ENCODE data around the gene SLC17A9.

The SLC17A9 gene

DNA sequence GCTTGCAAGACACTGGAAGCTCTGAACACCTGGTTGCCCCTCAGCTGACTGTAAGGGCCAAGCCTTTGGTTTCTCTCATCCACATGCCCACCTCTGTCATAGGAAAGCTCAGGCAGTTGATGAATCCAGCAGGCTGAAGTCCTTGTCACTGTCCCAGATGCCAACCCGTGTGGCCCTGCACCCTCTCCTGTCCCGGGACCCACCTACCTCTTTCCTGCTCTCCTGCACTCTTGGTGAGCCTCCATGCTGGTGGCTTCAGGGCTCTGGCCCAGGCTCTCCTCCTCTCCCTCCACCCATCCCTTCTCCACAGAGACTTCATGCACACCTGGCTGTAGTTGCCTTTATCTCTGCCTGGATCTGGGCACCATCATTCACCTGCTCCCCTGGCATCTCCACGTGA lies 18.5 kb upstream of the SLC17A9 start:
- DNase-seq, result no peak
- in situ Hi-C loops (cut with HindIII; ENCODE audit: low pct_ligation_motif_present, low pct_unique_long_range_greater_than_20kb, low sequenced_read_pairs), result no loop called here

DNA sequence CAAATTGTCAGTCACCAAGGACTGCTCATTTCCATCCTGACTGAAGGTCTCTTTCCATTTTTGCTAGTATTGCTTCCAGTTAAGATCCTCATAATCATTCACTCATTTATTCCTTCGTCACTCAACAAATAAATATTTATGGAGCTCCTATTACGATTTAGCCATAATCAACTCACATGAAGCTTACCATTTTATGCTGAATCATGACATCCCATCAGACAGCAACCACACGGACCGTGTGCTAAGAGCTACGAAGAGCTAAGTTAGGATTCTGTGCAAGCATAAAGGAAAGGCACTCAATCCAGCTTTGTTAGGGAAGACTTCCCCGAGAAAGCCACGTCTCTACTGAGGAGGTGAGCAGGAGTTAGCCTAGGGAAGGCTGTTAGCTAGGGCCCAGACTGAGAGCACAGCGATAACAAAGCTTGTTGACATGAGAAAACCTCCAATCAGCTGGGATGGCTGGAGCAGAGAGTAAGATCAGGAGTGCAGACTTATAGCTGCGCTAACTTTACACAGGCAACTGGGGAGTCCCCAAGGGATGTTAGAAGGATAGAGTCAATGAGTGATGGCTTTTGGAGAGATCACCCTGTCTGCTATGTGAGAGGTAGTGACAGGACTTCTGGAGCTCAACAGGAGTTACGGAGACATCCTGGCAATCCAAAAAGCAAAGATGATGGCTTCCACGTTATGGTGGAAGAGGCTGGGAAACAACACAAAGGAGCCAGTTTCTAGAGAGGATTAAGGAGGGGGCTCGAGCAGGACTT lies 17.1 kb upstream of the SLC17A9 start:
- DNase-seq, result no peak
- in situ Hi-C loops (cut with HindIII; ENCODE audit: low pct_ligation_motif_present, low pct_unique_long_range_greater_than_20kb, low sequenced_read_pairs), result no loop called here

DNA sequence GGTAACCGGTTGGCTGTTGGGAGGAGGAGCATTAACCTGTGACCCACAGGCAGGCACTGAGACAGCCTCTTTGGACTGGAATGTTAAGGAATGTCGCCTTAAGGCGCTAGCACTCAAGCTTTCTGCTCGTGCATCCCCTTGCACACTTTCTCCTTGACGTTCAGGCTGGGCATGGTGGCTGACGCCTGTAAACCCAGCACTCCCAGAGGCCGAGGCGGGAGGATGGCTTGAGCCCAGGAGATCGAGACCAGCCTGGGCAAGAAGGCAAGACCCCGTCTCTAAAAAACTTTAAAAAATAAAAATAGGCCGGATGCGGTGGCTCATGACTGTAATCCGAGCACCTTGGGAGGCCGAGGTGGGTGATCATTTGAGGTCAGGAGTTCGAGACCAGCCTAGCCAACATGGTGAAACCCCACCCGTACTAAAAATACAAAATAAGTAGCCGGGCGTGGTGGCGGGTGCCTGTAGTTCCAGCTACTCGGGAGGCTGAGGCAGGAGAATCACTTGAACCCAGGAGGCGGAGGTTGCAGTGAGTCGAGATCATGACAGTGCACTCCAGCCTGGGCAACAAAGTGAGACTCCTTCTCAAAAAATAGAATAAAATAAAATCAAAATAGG lies 16.4 kb upstream of the SLC17A9 start:
- in situ Hi-C loops (cut with HindIII; ENCODE audit: low pct_ligation_motif_present, low pct_unique_long_range_greater_than_20kb, low sequenced_read_pairs), result no loop called here
- DNase-seq, result no peak

DNA sequence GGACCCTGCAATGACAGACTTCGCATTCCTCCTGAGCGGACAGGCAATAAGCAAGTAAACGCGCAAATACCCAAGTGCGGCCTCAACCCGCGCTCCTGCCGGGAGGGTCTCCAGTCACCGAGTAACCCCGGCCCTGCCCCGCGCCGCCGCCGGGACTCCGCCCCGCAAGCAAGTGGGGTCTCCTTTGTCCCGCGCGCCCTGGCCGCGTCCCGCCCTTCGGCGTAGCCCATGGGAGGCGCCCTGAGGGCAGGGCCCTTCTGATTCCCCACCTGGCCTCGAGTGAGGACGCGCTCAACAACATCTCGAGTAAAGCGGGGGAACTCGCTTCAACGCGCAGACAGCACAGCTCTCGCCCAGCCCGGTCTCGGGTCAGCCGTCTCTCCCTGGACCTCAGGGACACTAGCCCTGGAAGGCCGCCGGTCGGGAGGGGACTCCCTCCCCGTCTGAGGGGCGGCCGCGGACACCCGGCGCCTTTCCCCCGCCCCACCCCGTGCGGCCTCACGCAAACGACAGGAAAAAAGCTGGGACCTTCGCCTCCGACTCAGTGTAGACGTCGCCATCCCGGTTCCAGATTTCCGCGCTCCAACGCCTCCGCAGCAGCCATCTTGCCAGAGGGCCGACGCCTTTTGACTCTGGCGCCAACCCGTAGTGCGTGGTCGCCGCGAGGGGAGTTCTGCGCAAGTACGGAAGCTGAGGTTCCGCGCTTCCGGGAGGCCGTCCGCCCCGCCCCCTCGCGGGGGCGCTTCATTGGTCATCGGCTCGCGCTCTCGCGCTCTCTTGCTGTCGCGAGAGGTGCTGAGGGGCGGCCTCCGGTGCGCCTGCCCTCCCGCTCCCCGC lies 15.0 kb upstream of the SLC17A9 start:
- in situ Hi-C loops (cut with HindIII; ENCODE audit: low pct_ligation_motif_present, low pct_unique_long_range_greater_than_20kb, low sequenced_read_pairs), result no loop called here
- peak; percentile 93 for DNase-seq

DNA sequence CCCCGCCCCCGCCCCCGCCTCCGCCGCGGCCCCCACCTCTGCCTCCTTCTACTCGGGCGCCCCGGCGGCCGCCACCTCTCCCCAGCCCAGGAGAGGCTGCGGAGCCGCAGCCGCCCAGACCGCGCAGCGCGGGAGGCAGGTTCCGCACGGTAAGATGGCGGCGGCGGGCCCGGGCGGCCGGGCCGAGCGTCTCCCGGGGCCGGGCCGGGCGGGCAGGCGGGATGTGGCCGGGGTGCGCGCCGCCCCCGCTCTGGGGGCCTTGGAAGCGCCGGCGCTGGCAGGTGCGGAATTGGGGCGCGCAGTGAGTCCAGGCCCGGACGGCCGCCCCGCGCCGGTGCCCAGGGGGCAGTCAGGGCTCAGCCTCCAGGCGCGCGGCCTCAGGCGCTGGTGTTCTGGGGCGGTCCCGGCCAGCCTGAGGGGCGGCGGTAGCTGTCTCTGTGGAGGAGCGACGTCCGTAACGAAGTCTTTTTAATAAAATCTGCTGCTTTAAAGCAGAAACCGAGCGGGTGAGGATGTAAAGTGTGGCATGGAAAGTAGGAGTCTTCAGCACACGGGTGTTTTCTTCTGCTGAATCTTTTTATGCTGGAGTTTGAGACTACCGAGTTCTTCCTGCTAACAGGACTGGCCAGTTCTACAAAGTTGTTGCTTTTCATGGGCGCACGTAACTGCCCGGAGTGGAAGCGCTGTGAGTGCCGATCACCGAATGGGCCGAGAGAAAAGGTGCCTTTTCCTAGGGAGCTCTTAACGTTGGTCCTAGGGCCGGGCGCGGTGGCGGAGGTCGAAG lies 14.2 kb upstream of the SLC17A9 start, which contains the start of gene GID8:
GID8 (plus strand) TSS at position 43 of the 784 bp plus-strand sequence. CDS start 3,356 bp downstream, outside the sequence.
- DNase-seq, result peak; percentile 49
- in situ Hi-C loops (cut with HindIII; ENCODE audit: low pct_ligation_motif_present, low pct_unique_long_range_greater_than_20kb, low sequenced_read_pairs), result no loop called here

DNA sequence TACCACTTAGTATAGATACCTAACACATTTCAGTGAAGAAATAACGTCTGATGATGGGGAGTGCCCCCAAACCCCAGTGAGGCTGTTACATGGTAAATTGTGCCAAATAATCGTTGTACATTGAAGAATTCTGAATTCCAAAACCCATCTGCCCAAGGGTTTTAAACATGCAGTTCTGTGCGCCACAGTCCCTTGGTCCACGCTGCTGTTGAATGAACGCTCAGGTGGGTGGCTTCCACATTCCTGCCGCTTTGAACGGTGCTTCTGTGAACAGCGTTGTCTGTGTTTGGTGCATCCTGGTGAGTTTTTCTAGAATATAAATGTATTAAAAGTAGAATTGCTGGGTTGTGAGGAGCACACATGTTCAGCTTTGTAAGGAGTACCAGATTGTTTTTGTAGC lies 11.6 kb upstream of the SLC17A9 start:
- in situ Hi-C loops (cut with HindIII; ENCODE audit: low pct_ligation_motif_present, low pct_unique_long_range_greater_than_20kb, low sequenced_read_pairs), result no loop called here
- no peak for DNase-seq

DNA sequence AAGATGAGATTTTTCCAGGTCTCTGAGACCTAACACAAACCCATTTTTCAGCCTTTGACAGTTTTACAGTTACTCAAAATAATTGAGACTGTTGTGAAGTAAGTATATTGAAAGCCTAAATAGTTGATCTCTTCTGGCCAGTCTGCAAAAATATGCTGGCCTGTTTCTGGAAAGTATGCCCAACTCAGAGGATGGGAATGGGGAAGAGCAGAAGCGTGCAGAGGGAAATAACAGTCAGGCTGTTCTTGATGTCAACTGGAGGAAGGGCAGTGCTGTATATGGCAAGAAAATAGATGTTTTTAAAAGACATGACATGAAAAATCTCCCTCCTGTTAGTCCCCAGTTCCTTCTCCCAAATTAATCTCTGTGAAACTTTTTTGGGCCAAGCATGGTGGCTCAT lies 10.7 kb upstream of the SLC17A9 start:
- in situ Hi-C loops (cut with HindIII; ENCODE audit: low pct_ligation_motif_present, low pct_unique_long_range_greater_than_20kb, low sequenced_read_pairs), result no loop called here
- DNase-seq, result no peak

DNA sequence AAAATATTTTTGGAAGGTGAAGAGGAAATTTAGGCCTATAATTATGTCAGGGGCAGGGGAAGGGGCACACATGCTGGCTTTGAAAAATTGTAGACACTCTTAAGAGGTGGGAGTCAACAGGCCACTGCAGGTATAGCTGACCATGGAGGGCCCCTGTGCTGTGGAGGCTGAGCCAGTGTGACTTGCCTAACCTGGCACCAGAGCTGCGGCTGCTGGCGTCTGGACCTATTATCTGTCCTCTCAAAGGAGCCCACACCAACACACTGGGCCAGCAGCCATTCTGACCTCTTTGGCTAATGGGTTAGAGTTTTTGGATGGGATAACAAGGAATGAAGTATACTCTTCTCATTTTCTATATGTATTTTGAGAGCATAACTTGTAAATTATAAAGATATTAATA lies 10.1 kb upstream of the SLC17A9 start:
- DNase-seq, result no peak
- in situ Hi-C loops (cut with HindIII; ENCODE audit: low pct_ligation_motif_present, low pct_unique_long_range_greater_than_20kb, low sequenced_read_pairs), result no loop called here

DNA sequence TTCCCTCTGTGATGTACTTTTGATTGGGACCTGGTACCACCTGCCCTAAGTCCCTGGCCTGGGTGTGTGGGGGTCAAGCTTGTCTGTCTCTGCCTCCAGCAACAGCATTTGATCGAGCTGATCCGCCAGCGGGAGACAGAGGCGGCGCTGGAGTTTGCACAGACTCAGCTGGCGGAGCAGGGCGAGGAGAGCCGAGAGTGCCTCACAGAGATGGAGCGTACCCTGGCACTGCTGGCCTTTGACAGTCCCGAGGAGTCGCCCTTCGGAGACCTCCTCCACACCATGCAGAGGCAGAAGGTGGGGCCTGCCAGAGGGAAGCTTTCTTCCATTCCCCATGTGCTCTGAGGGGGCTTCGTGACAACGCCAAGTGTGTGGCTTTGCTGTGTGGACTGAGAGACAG lies 9.1 kb upstream of the SLC17A9 start:
- no peak for DNase-seq
- in situ Hi-C loops (cut with HindIII; ENCODE audit: low pct_ligation_motif_present, low pct_unique_long_range_greater_than_20kb, low sequenced_read_pairs), result no loop called here

DNA sequence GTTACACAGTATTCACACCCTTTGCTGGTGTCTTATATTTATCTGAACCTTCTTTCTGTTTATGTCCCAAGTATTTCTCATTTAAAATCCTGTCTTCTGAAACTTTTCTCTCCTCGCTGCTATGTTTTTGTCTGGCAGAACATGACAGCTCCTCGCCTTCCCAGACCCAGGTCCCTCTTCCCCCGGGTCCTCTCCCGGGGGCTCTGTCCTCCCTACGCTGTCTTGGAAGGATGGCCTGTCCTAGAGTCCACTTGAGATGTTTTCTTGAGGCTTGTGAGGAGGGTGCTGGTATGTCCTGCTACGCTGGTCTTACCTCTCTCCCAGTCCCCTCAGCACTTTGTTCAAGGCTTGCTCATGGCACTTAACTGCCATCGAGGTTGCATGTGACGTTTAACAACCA lies 8.3 kb upstream of the SLC17A9 start:
- DNase-seq, result no peak
- in situ Hi-C loops (cut with HindIII; ENCODE audit: low pct_ligation_motif_present, low pct_unique_long_range_greater_than_20kb, low sequenced_read_pairs), result no loop called here

DNA sequence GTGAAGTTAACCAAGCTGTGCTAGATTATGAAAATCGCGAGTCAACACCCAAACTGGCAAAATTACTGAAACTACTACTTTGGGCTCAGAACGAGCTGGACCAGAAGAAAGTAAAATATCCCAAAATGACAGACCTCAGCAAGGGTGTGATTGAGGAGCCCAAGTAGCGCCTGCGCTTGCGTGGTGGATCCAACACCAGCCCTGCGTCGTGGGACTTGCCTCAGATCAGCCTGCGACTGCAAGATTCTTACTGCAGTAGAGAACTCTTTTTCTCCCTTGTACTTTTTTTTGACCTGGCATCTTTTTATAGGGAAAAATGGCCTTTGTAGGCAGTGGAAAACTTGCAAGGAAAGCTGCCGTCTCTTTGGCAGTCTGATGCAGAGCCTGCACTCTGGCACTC lies 7.8 kb upstream of the SLC17A9 start:
- DNase-seq, result no peak
- in situ Hi-C loops (cut with HindIII; ENCODE audit: low pct_ligation_motif_present, low pct_unique_long_range_greater_than_20kb, low sequenced_read_pairs), result no loop called here

DNA sequence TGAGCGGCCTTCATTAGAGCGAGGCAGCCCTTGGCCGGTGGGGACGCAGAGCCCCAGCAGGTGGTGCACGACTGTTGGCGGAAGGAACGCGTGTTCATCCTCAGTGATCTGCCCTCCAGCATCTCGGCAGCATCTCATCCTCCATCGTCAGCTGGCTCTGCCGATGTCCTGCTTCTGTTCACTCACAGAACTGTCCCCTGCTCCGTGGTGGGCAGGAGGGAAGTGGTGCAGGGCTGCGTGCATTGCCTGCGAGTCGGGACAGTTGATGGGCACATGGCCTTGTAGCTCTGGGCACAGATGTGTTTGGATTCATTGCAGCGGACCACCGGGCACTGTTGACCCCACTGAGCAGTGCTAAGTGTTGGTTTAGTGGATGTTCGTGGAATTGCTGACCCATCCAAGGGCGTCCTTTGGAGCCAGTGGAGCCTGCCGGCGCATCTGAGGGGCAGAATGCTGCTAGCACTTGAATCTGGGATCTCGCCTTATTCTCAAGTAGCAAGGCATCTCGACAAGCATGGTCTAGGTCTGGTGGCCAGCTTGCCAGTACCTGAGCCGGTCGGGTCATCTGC lies 6.7 kb upstream of the SLC17A9 start:
- DNase-seq, result no peak
- in situ Hi-C loops (cut with HindIII; ENCODE audit: low pct_ligation_motif_present, low pct_unique_long_range_greater_than_20kb, low sequenced_read_pairs), result no loop called here

DNA sequence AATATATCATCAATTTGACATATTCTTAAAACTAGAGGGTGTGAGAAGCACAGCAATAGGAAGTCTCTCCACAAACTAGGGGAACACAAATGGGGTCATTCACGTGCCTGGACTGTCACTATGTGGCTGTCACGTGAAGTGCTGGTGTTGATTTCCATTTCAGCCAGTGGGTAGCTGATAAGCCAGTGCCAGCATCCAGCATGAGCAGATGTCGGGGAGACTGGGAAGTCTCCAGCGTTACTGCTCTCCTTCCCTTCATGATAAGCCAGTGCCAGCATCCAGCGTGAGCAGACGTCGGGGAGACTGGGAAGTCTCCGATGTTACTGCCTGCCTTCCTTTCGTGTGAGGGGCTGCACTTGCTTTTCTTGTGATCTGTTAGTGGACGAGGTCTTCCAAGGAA lies 5.6 kb upstream of the SLC17A9 start:
- in situ Hi-C loops (cut with HindIII; ENCODE audit: low pct_ligation_motif_present, low pct_unique_long_range_greater_than_20kb, low sequenced_read_pairs), result no loop called here
- DNase-seq, result no peak

DNA sequence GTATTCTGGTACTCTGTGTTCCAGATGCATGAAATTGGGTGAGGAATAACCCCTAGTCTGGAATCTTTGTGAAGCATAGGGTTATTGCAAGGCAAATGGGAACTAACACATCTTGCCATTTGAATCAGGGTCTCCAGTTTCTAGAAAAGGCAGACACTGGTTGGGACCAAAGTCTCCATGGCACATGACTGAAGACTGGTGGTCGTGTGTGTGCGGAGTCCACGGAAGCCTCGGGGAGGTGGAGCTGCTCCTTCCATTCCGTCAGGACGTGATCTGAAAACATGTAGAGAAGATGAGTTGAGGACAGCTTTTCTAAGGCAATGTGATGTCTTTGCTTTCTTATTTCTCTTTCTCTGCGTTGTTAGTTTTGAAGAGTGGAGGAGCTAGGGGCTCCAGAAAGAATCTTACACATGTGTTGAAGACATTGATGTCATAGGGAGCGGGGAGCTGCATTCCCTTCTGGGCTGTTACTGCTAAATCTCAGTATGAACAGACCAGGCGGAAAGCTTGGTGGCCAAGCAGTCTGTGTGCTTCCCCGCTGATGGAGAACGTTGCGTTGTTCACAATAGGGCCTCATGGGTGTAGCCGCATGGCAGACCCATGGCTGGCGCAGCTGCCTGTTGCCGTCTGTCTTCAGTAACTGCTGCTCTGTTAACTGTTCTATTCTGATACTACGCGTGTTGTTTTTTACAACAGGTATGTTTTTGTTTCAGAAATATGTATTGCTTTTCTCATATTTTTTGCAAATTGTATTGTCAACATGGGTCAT lies 4.8 kb upstream of the SLC17A9 start:
- in situ Hi-C loops (cut with HindIII; ENCODE audit: low pct_ligation_motif_present, low pct_unique_long_range_greater_than_20kb, low sequenced_read_pairs), result no loop called here
- DNase-seq, result no peak

DNA sequence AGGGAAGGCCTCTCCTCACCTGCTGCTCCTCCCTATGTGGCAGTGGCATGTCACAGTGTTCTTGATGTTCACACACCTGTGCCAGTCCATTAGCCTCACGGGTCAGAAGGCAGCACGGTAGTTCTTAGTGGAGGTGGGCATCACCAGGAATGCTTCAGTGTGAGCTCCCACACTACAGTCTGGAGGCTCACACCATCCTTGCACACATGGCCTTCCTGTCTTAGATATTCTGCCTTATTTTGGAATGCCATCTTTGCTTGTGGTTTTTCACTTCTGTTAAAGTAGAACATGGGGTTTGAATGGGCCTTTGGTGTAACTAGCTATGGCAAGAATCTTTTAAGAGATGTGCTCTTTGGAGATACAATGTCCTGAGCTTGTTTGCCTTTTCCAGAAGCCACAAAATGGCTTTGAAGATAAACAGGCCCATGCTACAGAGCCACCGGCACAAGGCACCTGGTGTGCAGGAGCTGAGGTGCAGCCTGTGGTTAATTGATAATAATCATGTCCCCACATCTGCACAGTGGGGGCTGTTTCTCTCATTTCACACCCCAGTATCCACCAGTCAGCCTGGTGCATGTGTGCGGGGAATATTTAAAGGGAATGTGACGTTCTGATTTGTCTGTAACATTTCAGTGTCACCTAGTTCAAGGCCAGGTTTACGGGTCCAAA lies 3.2 kb upstream of the SLC17A9 start:
- no peak for DNase-seq
- in situ Hi-C loops (cut with HindIII; ENCODE audit: low pct_ligation_motif_present, low pct_unique_long_range_greater_than_20kb, low sequenced_read_pairs), result no loop called here

DNA sequence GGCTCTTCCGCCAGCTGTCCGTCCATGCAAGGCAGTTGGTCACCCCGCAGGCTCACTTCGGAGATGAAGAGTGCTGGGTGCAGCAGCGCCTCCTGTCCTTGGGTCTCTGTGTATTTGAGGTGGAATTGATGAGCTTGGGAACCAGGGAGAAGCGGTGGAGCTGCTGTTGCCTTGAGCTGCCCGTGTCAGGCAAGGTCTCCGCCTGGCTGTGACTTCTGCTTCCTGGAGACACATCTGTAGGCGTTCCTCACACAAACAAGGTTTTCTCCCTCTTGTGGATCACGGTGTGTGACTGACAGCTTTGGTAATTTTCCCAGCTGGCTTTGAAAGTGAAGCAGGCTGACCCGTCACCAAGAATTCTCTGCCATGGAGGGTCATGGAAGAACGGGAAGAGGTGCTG lies 2.5 kb upstream of the SLC17A9 start:
- in situ Hi-C loops (cut with HindIII; ENCODE audit: low pct_ligation_motif_present, low pct_unique_long_range_greater_than_20kb, low sequenced_read_pairs), result no loop called here
- no peak for DNase-seq

DNA sequence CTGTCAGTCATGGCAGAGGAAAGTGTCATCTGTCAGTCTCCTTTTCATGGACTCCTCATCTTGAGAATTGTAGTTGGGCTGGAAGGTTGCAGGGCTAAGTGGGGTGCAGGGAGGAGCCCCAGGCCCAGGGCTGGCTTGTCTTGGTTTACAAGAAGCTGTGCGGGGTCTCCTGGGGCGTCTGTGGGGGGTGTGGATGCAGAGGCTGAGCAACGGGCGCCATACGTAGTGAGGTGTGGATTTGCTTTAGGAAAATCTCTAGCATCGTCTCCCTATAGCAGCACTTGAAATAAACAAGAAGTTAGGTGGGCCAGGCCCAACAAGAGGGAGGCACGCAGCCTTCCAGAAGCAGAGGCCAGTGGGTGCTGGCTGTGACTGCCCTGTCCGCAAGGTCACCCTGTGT lies 1.8 kb upstream of the SLC17A9 start:
- in situ Hi-C loops (cut with HindIII; ENCODE audit: low pct_ligation_motif_present, low pct_unique_long_range_greater_than_20kb, low sequenced_read_pairs), result no loop called here
- DNase-seq, result no peak
